H1 (cell line): ENCODE results near the gene GRIA3. TPM values are rescaled to one million over a fixed set of nuclear protein-coding genes. Genes with fewer than 3 reads are reported as not detected.

ENCODE experiments used
- CTCF ChIA-PET: fragments of 300-600 bp; sonication (Branson Sonifier 250); formaldehyde crosslinking; loops from one replicate; lab custom pipeline; 2021; ENCODE audit not compliant: partially characterized antibody; lab: Charles Lee
- POLR2A ChIA-PET: fragments of 300-600 bp; sonication (Branson Sonifier 250); formaldehyde crosslinking; loops from one replicate; lab custom pipeline; 2021; ENCODE audit warnings: inconsistent platforms; ENCODE audit not compliant: partially characterized antibody; lab: Charles Lee
- DNase-seq, 2 experiments: peaks; one replicate each; pipeline versions ENCODE4 v3.0.0 to v3.0.0-alpha.2; 2010 to 2022; ENCODE audit warnings: low spot score in 2 of 2, low read depth in 1 of 2, mixed read lengths in 1 of 2
- FAIRE-seq: peaks from 2 replicates; lab custom pipeline; 2011; peaks lifted over from hg19 to GRCh38; lab: Jason Lieb, UNC
- H2AFZ ChIP-seq: 2 replicates; pipeline ENCODE4 v1.8.1; 2012; ENCODE audit warnings: low read length, inconsistent platforms
- H2AK5ac ChIP-seq: 2 replicates; pipeline ENCODE4 v1.6.1; 2013; ENCODE audit warnings: low read depth, low read length
- H2BK120ac ChIP-seq: replicated peaks from 2 replicates; pipeline ENCODE3; 2013; ENCODE audit warnings: low read depth, low read length, inconsistent platforms
- H2BK12ac ChIP-seq: 2 replicates; pipeline ENCODE4 v1.6.1; 2013; ENCODE audit warnings: low read depth, low read length
- H2BK15ac ChIP-seq: 2 replicates; pipeline ENCODE4 v1.6.1; 2013; ENCODE audit warnings: low read length
- H2BK20ac ChIP-seq: 2 replicates; pipeline ENCODE4 v1.6.1; 2013; ENCODE audit warnings: low read length
- H2BK5ac ChIP-seq: 2 replicates; pipeline ENCODE4 v1.6.1; 2013; ENCODE audit warnings: low read depth, low read length
- H3K14ac ChIP-seq: 2 replicates; pipeline ENCODE4 v1.6.1; 2013; ENCODE audit warnings: inconsistent platforms; ENCODE audit not compliant: insufficient read length
- H3K18ac ChIP-seq: 2 replicates; pipeline ENCODE4 v1.6.1; 2013; ENCODE audit warnings: low read length; ENCODE audit errors: extremely low read depth
- H3K23ac ChIP-seq: 2 replicates; pipeline ENCODE4 v1.6.1; 2013; ENCODE audit warnings: inconsistent platforms; ENCODE audit not compliant: insufficient read length
- H3K23me2 ChIP-seq: 2 replicates; pipeline ENCODE4 v1.6.1; 2013; ENCODE audit warnings: low read depth, low read length
- H3K27ac ChIP-seq: 2 replicates; pipeline ENCODE4 v1.6.1; 2011; ENCODE audit warnings: low read depth, low read length, inconsistent platforms
- H3K27me3 ChIP-seq, 4 experiments: replicated peaks in 1 of 4; 1 replicate in 1 of 4; 2 replicates in 3 of 4; pipeline versions ENCODE4 v1.6.1 to v1.8.1; 2011 to 2013; ENCODE audit warnings: low read length in 3 of 4, mild to moderate bottlenecking in 3 of 4, inconsistent platforms in 2 of 4, mixed read lengths in 2 of 4, moderate library complexity in 1 of 4; ENCODE audit not compliant: control insufficient read depth in 3 of 4, insufficient read depth in 3 of 4; ENCODE audit errors: extremely low read depth in 1 of 4
- H3K36me3 ChIP-seq, 4 experiments: 2 replicates each; pipeline versions ENCODE4 v1.6.1 to v1.8.1; 2011 to 2013; ENCODE audit warnings: mild to moderate bottlenecking in 4 of 4, low read length in 3 of 4, moderate library complexity in 2 of 4, control low read depth in 1 of 4, inconsistent platforms in 1 of 4; ENCODE audit not compliant: insufficient read depth in 4 of 4, control insufficient read depth in 2 of 4
- H3K4ac ChIP-seq: replicated peaks from 2 replicates; pipeline ENCODE3; 2013; ENCODE audit warnings: low read length, low read depth, mixed read lengths, inconsistent platforms; ENCODE audit not compliant: insufficient read length
- H3K4me1 ChIP-seq, 4 experiments: replicated peaks in 1 of 4; 1 replicate in 1 of 4; 2 replicates in 3 of 4; pipeline versions ENCODE4 v1.6.1 to v1.8.1; 2011 to 2013; ENCODE audit warnings: low read length in 3 of 4, inconsistent platforms in 2 of 4, mixed read lengths in 1 of 4; ENCODE audit not compliant: insufficient read depth in 4 of 4, control insufficient read depth in 3 of 4
- H3K4me2 ChIP-seq, 2 experiments: 2 replicates each; pipeline versions ENCODE4 v1.6.1 to v1.8.1; 2011 to 2013; ENCODE audit warnings: low read depth in 2 of 2, low read length in 2 of 2, control low read depth in 1 of 2, inconsistent platforms in 1 of 2, mild to moderate bottlenecking in 1 of 2; ENCODE audit not compliant: insufficient read depth in 1 of 2
- H3K4me3 ChIP-seq, 4 experiments: fragments of 200-600, 300-600 bp in 1 of 4; sonication (generic), shearing (Covaris generic), sonication (Bioruptor Twin) in 1 of 4; 2 replicates each; pipeline versions ENCODE4 v1.5.1 to v1.8.1; 2011 to 2016; ENCODE audit warnings: low read length in 4 of 4, low read depth in 3 of 4, control low read depth in 2 of 4, inconsistent platforms in 2 of 4, mild to moderate bottlenecking in 2 of 4, mixed read lengths in 1 of 4, moderate library complexity in 1 of 4; ENCODE audit not compliant: insufficient read depth in 2 of 4; ENCODE audit errors: extremely low read depth in 1 of 4
- H3K56ac ChIP-seq: replicated peaks from 2 replicates; pipeline ENCODE3; 2013; ENCODE audit warnings: low read depth, mild to moderate bottlenecking, mixed read lengths, low read length, inconsistent platforms; ENCODE audit not compliant: insufficient read length
- H3K79me1 ChIP-seq: 2 replicates; pipeline ENCODE4 v1.6.1; 2013; ENCODE audit warnings: low read depth, low read length, control low read depth
- H3K79me2 ChIP-seq, 2 experiments: 2 replicates each; pipeline versions ENCODE4 v1.6.1 to v1.8.1; 2012 to 2013; ENCODE audit warnings: low read length in 2 of 2, mild to moderate bottlenecking in 2 of 2, inconsistent platforms in 1 of 2; ENCODE audit not compliant: insufficient read depth in 2 of 2, control insufficient read depth in 1 of 2
- H3K9ac ChIP-seq, 4 experiments: replicated peaks in 1 of 4; 1 replicate in 1 of 4; 2 replicates in 3 of 4; pipeline versions ENCODE4 v1.6.1 to v1.8.1; 2011 to 2013; ENCODE audit warnings: low read depth in 3 of 4, low read length in 3 of 4, control low read depth in 2 of 4, mild to moderate bottlenecking in 2 of 4, moderate library complexity in 2 of 4, inconsistent platforms in 1 of 4; ENCODE audit errors: extremely low read depth in 1 of 4
- H3K9me3 ChIP-seq, 2 experiments: 2 replicates each; pipeline versions ENCODE4 v1.6.1 to v1.8.1; 2012 to 2013; ENCODE audit warnings: mild to moderate bottlenecking in 2 of 2, moderate library complexity in 2 of 2, control low read depth in 1 of 2, inconsistent platforms in 1 of 2, low read depth in 1 of 2, low read length in 1 of 2, mixed read lengths in 1 of 2; ENCODE audit not compliant: insufficient read depth in 2 of 2
- H4K20me1 ChIP-seq, 2 experiments: replicated peaks in 1 of 2; 2 replicates each; pipeline versions ENCODE3 to v1.8.1; 2011 to 2013; ENCODE audit warnings: inconsistent platforms in 2 of 2, low read length in 2 of 2, mild to moderate bottlenecking in 1 of 2; ENCODE audit not compliant: insufficient read depth in 2 of 2, control insufficient read depth in 1 of 2
- H4K5ac ChIP-seq: 2 replicates; pipeline ENCODE4 v1.6.1; 2013; ENCODE audit warnings: low read length, low read depth, mixed read lengths, inconsistent platforms; ENCODE audit not compliant: insufficient read length
- H4K8ac ChIP-seq: 2 replicates; pipeline ENCODE4 v1.8.0; 2013; ENCODE audit warnings: mild to moderate bottlenecking, moderate library complexity, low read length, inconsistent platforms; ENCODE audit not compliant: insufficient read depth; ENCODE audit errors: extremely low read depth
- H4K91ac ChIP-seq: replicated peaks from 2 replicates; pipeline ENCODE3; 2013; ENCODE audit warnings: low read length, mixed read lengths, inconsistent platforms; ENCODE audit not compliant: insufficient read length
- KDM5A ChIP-seq: fragments of 200-600 bp; IDR thresholded peaks from 2 replicates; pipeline ENCODE4 v1.7.1; 2012; ENCODE audit warnings: mild to moderate bottlenecking, low read length, inconsistent platforms, mixed read lengths
- SAP30 ChIP-seq: fragments of 300-600 bp; sonication (generic); IDR thresholded peaks from 2 replicates; pipeline ENCODE4 v1.7.1; 2012; ENCODE audit warnings: low read length, moderate library complexity, mild to moderate bottlenecking, inconsistent platforms; ENCODE audit not compliant: insufficient read depth, insufficient replicate concordance
- SIX5 ChIP-seq: IDR thresholded peaks from 2 replicates; pipeline ENCODE4 v1.6.1; 2011; ENCODE audit warnings: mild to moderate bottlenecking, low read depth, low read length
- WGBS, 2 experiments: shearing (Covaris generic) in 1 of 2; methylation state at CpG; one replicate each; pipeline versions ENCODE4 v1.1.6 to v1.1.7; 2013 to 2015; ENCODE audit warnings: low lambda C conversion rate in 2 of 2, mixed read lengths in 2 of 2, inconsistent platforms in 1 of 2, low coverage in 1 of 2, missing lambda C conversion rate in 1 of 2; ENCODE audit not compliant: insufficient replicate concordance in 2 of 2, insufficient coverage in 1 of 2, insufficient read length in 1 of 2; ENCODE audit errors: extremely low coverage in 1 of 2, missing lambda C conversion rate in 1 of 2; 5-methylcytosine and 5-hydroxymethylcytosine counted together
- polyA plus RNA-seq, 7 experiments: library from polyadenylated mRNA; depleted of rRNA in 3 of 7; stranded (reverse) in 5 of 7; unstranded in 2 of 7; fragments of >200 nt in 5 of 7; fragments of 200-250 nt in 2 of 7; gene quantifications; 1 replicate in 5 of 7; 2 replicates in 1 of 7; 4 replicates in 1 of 7; pipeline versions ENCODE4 v1.2.1 to v1.2.3, GENCODE V29; 2011 to 2013; ENCODE audit warnings: missing spikeins in 2 of 7, mixed read lengths in 2 of 7
- total RNA-seq: library from RNA; stranded (reverse); fragmentation: NEBNext Ultra II Directional; extraction: Animal tissue kit (Norgen Biotek cat#: 25700); gene quantifications from 2 replicates; pipeline ENCODE4 v1.2.1, GENCODE V29; 2021

The GRIA3 gene
- total and polyA plus RNA-seq, 2 of the 8 experiments (the other 6 are each of a cell fraction or from before 2014, with no cell fraction given), result 2.6 to 3.0 TPM

DNA sequence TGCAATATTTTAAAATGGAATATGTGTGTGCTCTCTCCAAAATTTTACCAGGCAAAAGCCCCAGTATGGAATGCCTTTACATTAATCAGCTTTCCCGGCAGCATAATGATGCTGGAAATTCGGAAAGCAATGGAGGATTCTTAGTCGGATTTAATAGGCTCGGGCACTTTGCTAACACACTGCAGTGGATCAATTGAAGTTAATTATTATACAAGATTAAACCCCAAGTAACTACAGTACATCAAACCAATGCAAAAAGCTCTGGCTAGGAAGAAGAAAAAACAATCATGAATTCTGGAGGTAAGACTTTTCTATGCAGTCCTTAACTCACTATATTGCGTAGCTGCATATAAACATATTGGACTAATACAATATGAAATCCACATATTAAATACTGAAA is 43.6 kb upstream of the GRIA3 start:
- CTCF ChIA-PET, result no interaction called here
- H3K4ac ChIP-seq, result no peak overlapping the region
- no peaks in the 10 kb centered on the region for H3K79me2 ChIP-seq

More for the DNA sequence above, 43.6 kb upstream of the GRIA3 start:
- Histone ChIP-seq H2BK12ac (no peak overlapping the region), H3K14ac (no peak overlapping the region), H4K5ac (no peak overlapping the region), H3K9ac (no peak overlapping the region), H2AFZ (no peak overlapping the region), H2BK120ac (no peak overlapping the region), H3K27ac (no peak overlapping the region), H3K23ac (no peak overlapping the region), H2BK20ac (no peak overlapping the region), H2BK15ac (no peak overlapping the region), H3K18ac (no peak overlapping the region), H4K20me1 (no peaks in the 10 kb centered on the region), H2BK5ac (no peak overlapping the region), H3K36me3 (no peaks in the 10 kb centered on the region), H3K9me3 (no peaks in the 10 kb centered on the region), H3K4me2 (no peak overlapping the region), H3K23me2 (no peaks in the 10 kb centered on the region), H2AK5ac (no peak overlapping the region), H4K8ac (no peak overlapping the region), H3K56ac (no peak overlapping the region), H4K91ac (no peak overlapping the region), H3K4me3 (no peak overlapping the region), H3K27me3 (no peaks in the 10 kb centered on the region), H3K4me1 (peaks cover 0 to 2% (median 0%) of the 10 kb centered on the region in 4 experiments; a peak in 1 of 7 replicates), H3K79me1 (no peaks in the 10 kb centered on the region)
- TF ChIP-seq SIX5, result no peak
- no peak for TF ChIP-seq SAP30
- TF ChIP-seq KDM5A, result no peak
- no peak for DNase-seq
- POLR2A ChIA-PET, result no interaction called here
- FAIRE-seq, result no peak
- WGBS, 2 experiments, result 90% methylated on average over 5 of the region's 5 CpGs; no CpG with 5 or more reads in 1 of the 2 experiments
